Suppressor macrophage treated with lipopolysaccharide for 1 hour (primary cell): ENCODE measurements around the gene SGMS1.
"Not testable (repeated sequence)": the region's sequence is repeated elsewhere in the genome, so short reads cannot be mapped to it uniquely, and the experiment has no call there.

ENCODE experiments used
- DNase-seq, 3 donors: peaks; one replicate each; pipeline ENCODE4 v3.0.0-alpha.2; 2020 to 2022

SGMS1 gene

GRCh38 chr10:50623663-50624412, at the start of gene SGMS1:
Gene SGMS1, minus strand, starts transcription at chr10:50623956. Its CDS starts 279,842 bp downstream, at chr10:50344114.
- DNase-seq, result peak; percentile 93 to 96 (median 94)

- DNase-seq, result peak; percentile 26 to 44 (median 31)
These were observed 48.4 kb upstream of the SGMS1 start for GRCh38 chr10:50672152-50672551.

GRCh38 chr10:50671645-50672044, 47.9 kb upstream of the SGMS1 start:
- DNase-seq, result not testable (repeated sequence)

GRCh38 chr10:50669957-50670356, 46.2 kb upstream of the SGMS1 start:
- DNase-seq, result not testable (repeated sequence)

- DNase-seq, result not testable (repeated sequence)
These were observed 43.6 kb upstream of the SGMS1 start for GRCh38 chr10:50667353-50667752.

GRCh38 chr10:50662420-50662819, 38.7 kb upstream of the SGMS1 start:
- not testable (repeated sequence) for DNase-seq

- not testable (repeated sequence) for DNase-seq
These were observed 37.8 kb upstream of the SGMS1 start for GRCh38 chr10:50661563-50661962.

GRCh38 chr10:50659865-50660730, 36.3 kb upstream of the SGMS1 start:
- DNase-seq, result peak; percentile 11 to 46 (median 41)

- not testable (repeated sequence) for DNase-seq
These were observed 35.5 kb upstream of the SGMS1 start for GRCh38 chr10:50659016-50659864.

GRCh38 chr10:50658165-50658564, 34.4 kb upstream of the SGMS1 start:
- no peak for DNase-seq

GRCh38 chr10:50653758-50654157, 30.0 kb upstream of the SGMS1 start:
- DNase-seq, result peak in 2 of 3 donors; percentile 7 to 16

- peak in 1 of 3 donors; percentile 12 for DNase-seq
These were observed 29.4 kb upstream of the SGMS1 start for GRCh38 chr10:50653142-50653541.

GRCh38 chr10:50651808-50652207, 28.1 kb upstream of the SGMS1 start:
- DNase-seq, result no peak

GRCh38 chr10:50650481-50650880, 26.7 kb upstream of the SGMS1 start:
- DNase-seq, result no peak

- no peak for DNase-seq
These were observed 25.1 kb upstream of the SGMS1 start for GRCh38 chr10:50648935-50649227.

- DNase-seq, result no peak
These were observed 24.6 kb upstream of the SGMS1 start for GRCh38 chr10:50648089-50648934.

GRCh38 chr10:50647350-50647749, 23.6 kb upstream of the SGMS1 start:
- not testable (repeated sequence) for DNase-seq

GRCh38 chr10:50645236-50645635, 21.5 kb upstream of the SGMS1 start:
- DNase-seq, result no peak

GRCh38 chr10:50641626-50642025, 17.9 kb upstream of the SGMS1 start:
- DNase-seq, result no peak

GRCh38 chr10:50640238-50640637, 16.5 kb upstream of the SGMS1 start:
- no peak for DNase-seq

- DNase-seq, result peak; percentile 11 to 52 (median 29)
These were observed 13.1 kb upstream of the SGMS1 start for GRCh38 chr10:50636618-50637579.
